NCI-H146 treated with DMSO at 0.1 percent for 48 hours (cell line): Measurements from ENCODE around the gene DCUN1D3.

Source experiments
- DNase-seq: peaks from one replicate; lab custom pipeline; 2025; ENCODE audit not compliant: unreplicated experiment; lab: John Stamatoyannopoulos, UW

The DCUN1D3 gene

DNA sequence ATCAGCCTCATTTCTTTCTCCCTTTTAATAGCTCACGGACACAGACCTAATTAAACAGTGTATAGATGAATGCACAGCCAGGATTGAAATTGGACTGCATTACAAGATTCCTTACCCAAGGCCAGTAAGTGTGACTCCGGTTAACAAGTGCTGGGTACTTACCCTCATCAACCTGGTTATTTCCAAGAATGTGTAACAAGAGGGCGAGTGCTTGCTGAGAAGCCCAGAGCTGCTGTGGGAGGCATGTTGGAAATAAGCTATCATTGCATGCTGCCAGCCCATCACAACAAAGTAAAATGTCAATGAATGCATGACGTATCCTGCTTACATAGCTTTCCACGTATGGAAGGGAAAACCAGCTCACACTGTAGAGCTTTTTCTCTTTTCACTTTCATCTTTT is 19.9 kb upstream of the DCUN1D3 start:
- DNase-seq, result no peak

DNA sequence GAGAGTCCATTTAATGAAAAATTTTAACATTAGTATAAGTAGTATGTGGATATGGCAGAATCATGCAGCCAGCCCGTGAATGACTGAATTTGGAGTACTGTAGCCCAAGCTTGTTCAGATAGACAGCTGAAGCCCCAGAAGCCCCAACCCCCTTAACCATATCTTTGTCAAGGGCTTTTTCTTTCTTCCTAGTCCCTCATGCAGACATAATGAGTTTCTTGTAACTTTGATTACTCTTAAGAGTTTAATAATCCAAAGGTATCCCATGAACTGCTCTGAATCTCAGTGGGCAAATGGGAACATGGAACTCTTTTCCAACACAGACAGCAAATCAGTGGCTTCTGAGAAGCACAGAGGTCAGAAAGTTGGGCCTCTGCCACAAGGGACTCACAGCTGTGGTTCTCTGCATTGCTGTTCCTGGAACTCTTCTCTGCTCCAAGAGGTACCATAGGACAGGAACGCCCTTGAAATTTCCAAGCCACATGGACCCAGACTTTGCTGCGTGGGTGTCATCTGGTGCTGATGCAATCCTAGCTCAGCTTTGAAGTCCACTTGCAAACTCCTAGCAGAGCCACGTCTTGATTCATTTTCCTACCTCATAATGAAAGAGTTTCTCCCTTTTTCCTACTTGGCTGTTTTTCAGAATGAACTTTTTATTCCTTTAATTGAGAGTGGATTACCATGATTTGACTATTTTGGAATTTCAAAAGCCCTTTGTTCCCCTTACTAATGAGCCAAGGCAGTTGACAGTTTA is 18.5 kb upstream of the DCUN1D3 start:
- DNase-seq, result no peak

DNA sequence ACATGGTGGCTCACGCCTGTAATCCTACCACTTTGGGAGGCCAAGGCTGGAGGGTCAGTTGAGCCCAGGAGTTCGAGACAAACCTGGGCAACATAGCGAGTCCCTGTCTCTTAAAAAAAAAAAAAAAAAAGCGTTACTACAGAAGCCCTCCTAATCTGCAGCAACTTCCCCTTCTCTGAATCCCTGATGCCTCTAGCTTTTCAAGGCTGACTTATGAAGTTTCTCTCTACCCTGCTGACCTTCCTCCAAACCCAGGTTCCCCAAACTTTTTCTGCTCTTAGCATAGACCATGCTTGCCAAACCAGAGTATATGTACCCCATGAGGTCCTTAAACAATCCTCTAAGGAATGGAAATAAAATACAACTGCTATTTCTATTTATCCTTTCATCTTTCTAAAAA is 16.8 kb upstream of the DCUN1D3 start:
- DNase-seq, result no peak

DNA sequence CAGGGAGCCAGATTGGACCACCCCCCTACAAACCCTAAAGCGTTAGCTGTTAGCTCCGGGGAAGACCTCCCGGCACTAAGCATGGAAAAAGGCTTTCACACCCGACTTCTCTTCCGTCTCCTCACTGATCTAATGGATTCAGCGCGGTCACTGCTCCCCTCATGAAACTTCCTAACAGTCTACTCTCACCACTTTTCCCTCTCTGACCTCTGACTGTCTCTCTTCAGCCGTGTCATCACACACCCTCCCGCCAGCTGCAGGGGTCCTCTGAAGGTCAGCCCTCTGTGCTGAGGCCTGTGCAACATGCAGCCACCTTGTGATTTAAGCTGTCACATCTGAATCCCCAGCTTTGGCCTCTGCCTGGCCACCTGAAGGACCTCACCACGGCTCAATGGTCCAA is 16.1 kb upstream of the DCUN1D3 start:
- no peak for DNase-seq

DNA sequence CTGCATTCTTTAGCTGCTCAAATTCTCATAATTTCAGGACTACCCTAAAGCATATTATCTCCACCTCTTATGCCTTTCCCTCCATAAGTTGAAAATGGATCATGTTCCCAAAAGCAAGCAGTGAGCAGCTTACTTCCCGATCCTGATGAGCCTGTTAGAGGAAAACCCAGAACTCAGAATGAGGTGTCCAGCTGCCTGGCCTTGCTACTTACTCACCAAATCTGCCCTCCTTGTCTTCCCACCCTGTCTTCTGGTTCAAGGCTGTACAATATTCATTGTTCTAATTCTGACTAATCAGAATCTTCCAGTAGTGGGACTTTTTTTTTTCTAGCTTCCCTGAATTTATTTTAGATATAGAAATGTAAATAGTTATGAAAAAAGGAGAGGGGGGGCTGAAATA is 11.2 kb upstream of the DCUN1D3 start:
- no peak for DNase-seq

DNA sequence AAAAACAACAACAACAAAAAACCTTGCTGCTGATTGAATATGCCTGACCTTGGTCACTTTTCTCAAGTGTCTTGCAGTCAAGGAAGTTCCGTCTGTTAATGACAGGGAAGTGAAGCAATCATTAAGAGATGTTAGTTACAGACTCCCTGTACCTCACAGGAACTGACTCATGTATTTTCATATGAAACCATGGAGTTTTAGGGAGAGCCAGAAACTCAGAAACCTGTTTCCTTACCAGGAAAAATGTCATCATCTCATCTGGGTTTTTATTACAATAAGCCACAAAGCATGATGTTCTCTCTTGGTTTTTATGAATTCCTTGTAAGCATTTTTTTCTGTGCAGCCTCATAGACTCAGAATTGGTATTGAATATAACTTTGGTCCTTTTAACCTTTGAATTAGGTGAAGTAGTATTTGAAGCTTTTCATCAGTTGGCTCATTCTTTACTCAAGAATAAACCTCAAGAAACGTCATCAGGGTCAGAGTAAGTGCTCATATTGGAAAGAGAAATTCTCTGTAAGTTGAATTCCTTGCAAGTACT is 10.7 kb upstream of the DCUN1D3 start:
- no peak for DNase-seq

DNA sequence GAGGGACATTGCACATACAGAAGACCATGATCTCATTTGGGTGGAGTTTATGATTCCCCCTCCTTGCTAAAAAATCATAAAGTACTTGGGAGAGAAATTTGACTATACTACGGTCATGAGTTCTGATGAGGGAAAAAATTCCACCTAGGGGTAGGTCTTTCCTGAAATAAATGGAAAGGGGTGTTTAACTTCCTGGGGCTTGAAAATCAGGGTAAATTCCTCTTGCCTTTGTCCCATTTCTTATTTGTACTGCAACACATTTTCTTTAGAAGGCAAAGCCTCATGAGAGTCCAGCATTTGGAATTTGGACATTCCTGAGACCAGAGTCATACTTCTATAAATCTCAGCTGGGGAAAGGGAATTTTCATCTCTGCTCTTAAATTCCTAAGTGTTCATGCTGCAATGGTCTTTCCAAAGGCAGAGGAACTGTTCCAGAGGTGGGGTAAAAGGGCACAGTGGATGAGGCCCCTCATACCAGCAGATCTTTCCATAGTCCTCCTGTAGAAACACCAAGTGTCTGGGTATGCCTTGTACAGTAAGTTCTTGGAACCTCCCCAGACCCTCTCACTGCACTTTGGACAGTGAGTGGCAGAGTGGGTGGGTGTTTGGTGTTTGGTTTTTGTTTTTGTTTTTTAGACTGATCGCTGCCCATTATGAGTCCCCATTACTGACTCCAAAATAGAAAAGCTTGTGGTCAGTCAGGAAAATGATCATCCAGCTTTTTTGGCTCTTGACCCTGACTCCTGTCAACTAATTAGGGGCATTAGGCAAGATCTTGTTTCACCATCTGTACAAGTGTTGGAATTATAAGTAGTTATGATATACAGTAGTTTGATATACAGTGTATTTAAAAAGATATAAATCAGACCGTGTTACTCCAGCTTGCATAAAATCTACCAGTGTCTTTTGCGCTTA is 6.4 kb upstream of the DCUN1D3 start:
- DNase-seq, result no peak

DNA sequence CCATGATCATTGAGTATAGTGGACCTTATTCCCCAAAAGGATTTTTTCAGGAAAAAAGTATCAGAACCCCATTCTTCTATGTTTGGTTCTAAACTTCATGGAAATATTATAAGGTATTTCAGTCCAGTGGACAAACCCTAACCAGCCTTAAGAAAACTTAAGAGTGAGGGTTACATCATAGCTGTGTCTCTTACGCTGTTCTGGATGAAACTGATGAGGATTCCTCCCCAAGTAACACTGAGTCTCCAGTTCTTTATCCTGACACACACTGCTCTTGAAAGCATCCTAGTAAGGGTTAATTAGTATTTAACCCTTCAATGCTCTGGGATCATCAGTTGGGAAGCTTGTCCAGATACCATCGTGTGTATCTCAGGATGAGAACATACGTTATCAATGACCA is 5.4 kb upstream of the DCUN1D3 start:
- DNase-seq, result no peak

DNA sequence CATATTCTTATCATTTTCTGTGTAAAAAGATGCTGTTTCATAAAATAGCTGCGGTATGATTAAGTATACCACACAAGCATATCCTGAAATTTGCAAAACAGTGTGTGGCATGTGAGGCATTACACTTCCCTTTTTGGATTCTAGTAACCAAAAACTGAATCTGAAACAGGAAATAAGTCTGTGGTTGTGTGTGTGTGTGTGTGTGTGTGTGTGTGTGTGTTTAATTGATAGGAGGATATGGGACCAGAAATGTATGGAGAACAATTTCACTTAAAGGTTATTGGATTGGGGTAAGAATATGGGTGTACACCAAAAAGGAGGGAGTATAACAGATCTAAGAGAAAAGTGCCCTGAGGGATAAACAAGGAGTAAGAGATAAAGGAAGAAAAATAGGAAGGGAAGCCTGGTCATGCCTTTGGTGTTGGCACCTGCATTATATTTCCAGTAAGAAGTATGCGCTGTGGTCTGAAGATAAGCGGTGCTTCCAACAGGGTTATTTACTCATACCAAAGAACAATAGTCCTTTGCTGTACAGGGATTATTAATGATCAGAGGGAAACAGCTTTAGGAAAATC is 4.4 kb upstream of the DCUN1D3 start:
- DNase-seq, result no peak

DNA sequence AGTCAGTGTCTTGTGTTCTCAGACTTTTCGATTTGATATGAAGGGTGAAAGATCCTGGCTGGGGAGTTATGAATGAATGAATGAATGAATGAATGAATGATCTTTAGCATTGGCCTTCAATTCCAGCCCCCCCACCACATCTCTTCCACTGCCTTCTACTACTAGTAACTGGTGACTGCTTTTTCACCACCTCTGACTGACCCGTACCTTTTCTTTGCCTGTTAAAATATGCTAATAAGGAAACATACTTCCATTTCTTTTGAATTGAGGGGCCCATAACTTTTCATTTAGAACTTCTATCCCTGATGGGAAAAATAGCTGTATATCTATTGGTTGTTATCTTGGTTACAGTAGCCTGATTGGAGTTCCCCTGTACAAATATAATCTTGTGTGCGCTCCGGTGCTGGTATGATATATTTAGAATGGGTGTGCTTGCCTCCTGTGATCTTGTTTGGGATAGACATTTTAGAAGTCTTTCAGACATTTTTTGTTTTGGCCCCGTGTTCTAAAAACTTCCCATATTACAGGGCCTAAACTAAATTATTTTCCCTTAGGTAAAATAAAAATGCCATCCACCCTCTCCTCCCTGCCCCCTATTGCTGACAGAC is 3.8 kb upstream of the DCUN1D3 start:
- no peak for DNase-seq

DNA sequence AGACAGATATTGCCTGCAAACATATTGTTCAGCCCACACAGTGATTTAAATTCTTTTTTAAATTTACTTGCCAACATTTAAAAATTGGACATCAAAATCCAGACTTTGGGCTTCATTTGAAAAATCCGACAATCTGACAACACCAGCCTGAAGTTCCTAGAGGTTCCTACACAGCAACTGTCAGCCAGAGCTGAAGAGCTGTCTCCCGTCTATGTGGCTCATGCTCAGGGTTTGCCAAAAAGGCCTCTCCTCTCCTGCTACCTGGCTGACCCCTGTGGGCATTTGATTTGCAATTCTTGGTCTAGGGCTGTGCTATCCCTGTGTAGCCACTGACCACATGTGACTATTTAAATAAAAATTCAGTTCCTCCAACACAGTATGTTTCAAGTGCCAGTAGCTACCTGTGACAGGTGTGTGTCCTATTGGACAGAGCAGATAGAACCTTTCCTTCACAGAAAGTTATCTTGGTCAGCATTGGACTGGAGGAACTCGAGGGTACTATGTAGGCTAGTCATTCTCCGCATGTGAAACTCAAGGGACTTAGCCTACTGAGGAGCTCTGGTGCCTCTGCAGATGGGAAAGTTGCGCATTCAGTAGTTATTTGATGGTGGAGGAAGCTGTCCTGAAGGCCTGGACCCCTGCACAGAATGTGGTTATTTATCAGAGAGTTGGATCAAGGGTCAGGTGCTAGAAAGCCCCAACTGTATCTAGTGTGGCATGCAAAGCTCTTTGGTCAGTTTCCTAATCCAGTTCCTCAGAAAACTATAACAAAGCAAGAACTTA is 3.1 kb upstream of the DCUN1D3 start:
- no peak for DNase-seq

DNA sequence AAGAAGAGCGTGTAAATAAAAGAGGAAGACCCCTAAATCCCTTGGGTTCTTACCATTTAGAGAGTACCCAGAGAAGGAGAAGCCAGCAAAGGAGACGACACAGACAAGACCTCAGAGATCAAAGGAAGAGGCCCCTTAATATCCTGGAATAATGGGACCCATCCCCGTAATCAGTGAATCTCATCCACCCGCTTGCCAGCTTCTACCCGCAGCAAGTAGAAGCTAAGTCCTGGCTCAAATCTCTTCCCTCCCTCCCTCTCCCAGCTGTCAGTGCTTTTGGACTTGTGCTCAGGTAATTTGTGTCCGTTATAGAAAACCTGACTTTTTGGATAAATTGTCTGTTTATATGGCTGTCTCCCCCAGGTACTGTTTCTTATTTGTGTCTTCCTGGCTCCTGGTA is 2.3 kb upstream of the DCUN1D3 start:
- no peak for DNase-seq

DNA sequence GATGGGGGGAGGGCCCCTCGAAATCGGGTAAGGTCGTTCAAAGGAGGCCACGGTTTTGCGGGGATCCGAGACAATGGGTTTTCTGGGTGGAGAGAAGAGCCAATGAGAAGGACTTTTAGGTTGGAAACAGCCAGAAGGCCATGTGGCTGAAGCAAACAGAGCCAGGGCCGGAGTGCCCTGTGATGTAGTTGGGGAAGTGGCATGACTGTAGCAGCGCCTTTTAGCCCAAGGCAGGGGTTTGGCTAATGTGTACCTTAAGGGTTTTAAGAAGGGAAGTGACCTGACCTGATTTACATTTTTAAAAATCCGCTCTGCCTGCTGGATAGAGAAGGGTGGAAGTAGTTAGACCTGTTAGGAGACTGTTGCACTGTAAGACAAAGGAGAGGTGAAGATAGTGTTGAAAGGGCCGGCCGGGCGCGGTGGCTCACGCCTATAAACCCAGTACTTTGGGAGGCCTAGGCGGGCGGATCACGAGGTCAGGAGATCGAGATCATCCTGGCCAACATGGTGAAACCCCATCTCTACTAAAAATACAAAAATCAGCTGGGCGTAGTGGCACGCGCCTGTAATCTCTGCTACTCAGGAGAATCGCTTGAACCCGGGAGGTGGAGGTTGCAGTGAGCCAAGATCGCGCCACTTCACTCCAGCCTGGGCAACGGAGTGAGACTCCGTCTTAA is 1.4 kb upstream of the DCUN1D3 start:
- DNase-seq, result peak; percentile 49

DNA sequence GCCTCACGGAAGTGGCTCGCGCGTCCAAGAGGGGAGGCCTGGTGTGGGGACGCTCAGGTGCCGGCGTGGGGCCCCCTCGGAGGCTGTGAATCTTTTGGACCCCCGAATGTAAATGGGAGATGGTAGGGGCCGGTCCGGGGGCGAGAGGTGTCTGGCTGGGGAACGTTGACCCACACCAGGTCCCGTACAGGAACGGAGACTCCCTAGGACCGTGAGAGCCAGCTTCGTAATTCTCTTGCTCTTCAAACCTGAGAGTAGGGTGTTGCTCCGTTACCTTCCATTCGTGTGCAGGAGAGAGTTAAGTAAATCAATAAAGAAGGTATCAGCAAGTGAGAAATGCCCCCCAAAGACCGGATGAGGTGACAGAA is 894 bp upstream of the DCUN1D3 start:
- DNase-seq, result no peak

DNA sequence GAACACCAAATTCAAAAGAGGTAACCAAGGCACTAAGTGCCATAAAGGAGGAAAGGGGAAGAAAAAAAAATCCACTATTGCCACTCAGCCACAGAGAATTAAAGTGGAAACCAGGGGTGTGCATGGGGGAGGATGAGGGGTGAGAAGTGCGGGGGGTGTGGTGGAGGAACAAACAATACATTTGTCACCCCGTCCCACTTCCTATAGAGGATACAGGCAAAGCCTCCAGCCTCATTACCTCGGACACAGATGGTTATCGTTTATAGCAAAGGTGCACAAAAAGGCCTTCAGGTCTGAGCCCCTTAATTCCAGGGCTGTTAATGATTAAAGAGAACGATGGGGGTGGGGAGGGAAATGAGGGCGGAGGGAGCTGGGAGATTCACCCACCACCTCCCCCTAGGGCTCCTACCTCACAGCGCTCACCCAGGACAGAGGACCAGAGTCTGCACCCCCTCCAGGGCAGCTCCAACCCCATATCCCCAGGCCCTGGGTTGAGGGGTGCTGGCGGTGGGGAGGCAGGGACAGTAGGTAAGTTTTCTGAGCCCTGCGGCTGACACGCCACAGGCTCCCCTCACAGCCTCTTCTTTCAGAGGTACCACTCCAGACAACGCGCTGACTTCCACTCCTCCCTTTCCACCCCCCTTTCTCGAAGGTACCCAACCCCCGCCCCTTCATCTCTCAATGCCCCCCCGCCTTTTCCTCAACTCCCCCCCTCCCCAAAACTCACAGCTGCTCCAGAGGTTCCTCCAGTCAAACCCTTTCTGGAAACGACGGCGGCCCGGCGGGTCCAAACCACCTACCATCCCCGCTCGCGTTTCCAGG is 470 bp downstream of the DCUN1D3 start:
- no peak for DNase-seq

DNA sequence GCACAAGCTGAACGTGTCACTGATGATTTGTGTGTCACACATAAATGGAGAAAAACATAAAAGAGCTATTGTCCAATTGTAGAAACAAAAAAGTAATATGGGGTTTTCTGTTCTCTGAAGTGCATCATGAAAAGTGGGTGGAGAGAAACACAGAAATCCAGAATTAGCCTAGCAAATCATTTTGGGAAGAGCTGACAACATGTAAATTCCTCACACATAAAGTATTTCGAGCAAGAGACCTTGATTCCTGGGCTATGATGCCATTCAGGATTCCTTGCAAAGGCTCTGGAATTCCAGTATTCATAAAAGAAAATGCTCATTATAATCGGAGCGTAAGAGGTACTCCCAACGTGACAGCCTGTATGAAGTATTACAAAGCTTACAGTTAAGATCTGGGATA is 1.1 kb downstream of the DCUN1D3 start:
- DNase-seq, result no peak

DNA sequence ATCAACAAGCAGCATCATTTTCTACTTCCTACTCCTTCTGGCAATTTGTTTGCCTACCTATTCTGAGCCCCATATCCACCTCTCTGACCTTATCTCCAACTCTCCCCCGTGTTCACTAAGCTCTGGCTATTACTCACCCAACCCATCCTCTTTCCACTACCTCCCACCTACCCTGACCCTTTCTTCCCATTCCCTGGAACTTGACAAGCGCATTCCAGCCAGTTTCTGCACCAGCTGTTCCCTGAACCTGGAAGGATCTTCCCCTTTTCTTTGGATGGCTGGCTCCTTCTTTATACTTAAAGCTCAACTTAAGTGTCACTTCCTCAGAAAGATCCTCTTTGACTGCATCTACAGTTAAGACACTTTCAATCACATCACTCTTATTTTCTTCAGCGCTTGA is 2.2 kb downstream of the DCUN1D3 start:
- no peak for DNase-seq

DNA sequence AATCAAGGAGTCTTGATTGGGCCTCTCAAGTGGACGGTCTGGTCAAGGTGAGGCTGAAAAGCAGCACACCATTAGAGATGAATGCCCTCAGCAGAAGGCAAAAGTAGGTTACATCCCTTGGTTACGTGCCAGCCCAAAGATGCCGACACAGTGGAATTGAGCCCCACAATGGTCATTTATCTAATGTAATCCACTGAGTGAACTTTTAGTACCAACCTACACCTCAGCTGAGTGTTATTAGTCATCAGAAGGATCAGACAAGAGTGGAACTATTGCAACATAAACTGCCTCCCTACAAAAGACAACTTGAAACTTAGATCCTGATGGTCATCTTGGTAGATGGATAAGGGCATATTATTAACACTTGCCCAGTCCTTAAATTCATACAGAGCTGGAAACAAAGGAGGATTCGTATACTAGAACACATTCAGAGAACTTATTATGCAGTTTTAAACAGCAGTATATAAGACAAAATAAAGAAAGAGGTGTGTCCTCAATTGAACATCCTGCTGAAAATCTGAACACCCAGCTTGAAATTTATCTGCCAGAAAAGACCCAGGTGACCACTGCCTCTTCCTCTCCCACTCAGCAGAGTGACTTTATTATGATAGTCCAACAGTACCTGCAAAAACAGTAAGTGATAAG is 2.8 kb downstream of the DCUN1D3 start:
- DNase-seq, result no peak

DNA sequence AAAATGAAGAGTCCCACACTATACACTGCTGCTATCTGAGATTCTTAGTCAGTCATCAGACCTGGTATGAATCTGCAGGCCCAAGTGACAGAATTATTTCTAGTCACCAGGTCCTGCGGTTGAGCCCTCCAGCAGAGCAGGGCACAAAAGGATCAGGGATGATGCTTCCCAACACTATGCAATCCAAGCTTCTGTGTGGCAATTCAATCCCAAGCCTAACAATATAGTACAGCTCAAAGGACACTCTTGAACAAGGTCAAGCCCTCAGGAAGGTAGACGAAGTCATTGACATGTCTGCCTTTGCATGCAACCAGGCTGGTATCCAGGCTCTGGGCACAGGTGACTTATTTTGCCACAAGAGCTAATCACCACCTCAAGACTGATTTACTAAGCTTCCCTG is 5.8 kb downstream of the DCUN1D3 start:
- no peak for DNase-seq
